GM12865 (cell line): ENCODE results near the gene LHFPL2.

Experiments
- DNase-seq: peaks from one replicate; pipeline ENCODE4 v3.0.0; 2010; ENCODE audit warnings: low read depth
- H3K4me3 ChIP-seq: 2 replicates; pipeline ENCODE4 v1.5.1; 2011; ENCODE audit warnings: mild to moderate bottlenecking, low read depth, low read length, control low read depth
- TF ChIP-seq, protein P1 (sequence below): IDR thresholded peaks from 2 replicates; pipeline ENCODE4 v1.5.1; 2011; ENCODE audit warnings: low read length, control low read depth, low read depth, inconsistent platforms; ENCODE audit not compliant: insufficient read depth; ENCODE audit errors: missing control alignments

The LHFPL2 gene

DNA sequence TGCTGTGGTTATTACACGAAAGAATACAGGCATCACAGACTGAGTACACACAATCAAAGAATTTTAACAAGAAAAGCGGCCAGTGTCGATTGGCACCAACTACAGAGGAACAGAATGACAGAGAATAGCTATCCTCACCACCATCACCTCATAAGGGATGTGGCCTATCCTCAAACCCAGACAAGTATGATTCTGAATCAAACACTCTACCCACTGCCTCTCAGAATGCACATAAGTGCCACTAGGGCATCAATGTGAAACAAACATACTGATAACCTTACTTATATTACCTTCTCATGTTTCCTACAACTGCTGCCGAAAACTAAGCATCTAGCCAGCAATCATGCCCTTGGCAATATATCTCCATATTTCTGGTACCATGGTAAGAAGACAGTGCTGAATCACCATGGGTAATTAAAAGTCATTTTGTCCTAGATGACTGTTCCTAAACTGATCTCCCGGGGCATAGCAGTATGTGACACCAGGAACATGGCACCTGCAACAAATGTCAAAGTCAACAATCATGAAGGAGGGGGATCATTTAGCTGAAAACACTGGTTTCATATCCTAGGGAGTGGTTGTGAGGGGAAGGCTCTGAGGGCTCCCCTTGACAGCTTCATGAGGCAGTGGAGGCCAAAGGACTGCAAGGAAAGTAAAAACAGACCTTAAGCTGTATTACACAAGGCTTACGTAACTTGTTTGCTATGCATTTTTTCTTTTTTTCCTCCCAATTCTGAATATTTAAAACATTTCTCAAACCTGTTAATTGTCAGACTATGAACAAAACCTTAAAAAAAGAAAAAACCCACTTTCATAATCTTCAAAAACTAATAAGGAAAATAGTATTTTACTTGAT lies 88.3 kb downstream of the LHFPL2 start:
- TF ChIP-seq, protein P1, sequence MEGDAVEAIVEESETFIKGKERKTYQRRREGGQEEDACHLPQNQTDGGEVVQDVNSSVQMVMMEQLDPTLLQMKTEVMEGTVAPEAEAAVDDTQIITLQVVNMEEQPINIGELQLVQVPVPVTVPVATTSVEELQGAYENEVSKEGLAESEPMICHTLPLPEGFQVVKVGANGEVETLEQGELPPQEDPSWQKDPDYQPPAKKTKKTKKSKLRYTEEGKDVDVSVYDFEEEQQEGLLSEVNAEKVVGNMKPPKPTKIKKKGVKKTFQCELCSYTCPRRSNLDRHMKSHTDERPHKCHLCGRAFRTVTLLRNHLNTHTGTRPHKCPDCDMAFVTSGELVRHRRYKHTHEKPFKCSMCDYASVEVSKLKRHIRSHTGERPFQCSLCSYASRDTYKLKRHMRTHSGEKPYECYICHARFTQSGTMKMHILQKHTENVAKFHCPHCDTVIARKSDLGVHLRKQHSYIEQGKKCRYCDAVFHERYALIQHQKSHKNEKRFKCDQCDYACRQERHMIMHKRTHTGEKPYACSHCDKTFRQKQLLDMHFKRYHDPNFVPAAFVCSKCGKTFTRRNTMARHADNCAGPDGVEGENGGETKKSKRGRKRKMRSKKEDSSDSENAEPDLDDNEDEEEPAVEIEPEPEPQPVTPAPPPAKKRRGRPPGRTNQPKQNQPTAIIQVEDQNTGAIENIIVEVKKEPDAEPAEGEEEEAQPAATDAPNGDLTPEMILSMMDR, result no peak
- no peak overlapping the region for H3K4me3 ChIP-seq
- no peak for DNase-seq

DNA sequence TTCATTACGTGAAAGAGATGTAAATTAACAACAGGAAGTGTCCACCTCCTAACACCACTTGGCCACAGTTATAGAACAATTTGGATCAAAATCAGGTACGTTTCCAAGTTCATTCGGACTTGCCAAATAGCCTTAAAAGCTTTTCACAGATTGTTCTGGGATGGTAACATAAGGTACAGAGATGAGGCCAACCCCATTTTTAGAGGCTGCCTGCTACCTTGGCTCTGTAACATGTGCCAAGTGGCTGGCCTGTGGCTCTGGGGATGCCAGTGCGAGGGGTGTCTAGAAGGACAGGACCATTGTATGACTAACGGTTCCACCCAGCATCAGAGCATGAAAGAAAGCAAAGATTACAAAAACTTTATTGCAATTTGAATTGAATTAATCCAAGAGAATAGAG lies 91.0 kb downstream of the LHFPL2 start:
- TF ChIP-seq, protein P1, result no peak
- no peak overlapping the region for H3K4me3 ChIP-seq
- no peak for DNase-seq

- no peak for DNase-seq
- TF ChIP-seq, protein P1, result no peak
- H3K4me3 ChIP-seq, result no peak overlapping the region
These were observed 92.7 kb downstream of the LHFPL2 start for GRCh38 chr5:78555870-78556269.

DNA sequence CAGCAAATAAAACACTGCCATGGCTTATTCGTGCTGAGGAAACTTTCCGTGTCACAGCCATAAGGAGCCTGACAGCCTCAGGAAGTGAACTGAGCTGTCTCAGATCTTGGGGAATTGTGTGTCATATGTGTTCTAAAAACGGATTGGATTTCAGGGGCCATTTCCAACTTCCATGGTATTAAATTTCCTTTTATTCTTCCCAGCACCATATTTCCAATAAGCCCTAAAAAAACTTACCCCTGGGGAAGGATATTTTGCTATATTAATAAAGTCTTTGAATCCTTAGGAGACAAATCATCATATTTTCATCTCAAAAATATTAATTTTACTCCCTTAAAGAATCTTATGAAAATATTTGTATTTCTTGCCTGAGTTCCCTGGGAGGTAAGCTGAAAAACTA lies 93.9 kb downstream of the LHFPL2 start:
- TF ChIP-seq, protein P1, result no peak
- H3K4me3 ChIP-seq, result no peak overlapping the region
- DNase-seq, result no peak

DNA sequence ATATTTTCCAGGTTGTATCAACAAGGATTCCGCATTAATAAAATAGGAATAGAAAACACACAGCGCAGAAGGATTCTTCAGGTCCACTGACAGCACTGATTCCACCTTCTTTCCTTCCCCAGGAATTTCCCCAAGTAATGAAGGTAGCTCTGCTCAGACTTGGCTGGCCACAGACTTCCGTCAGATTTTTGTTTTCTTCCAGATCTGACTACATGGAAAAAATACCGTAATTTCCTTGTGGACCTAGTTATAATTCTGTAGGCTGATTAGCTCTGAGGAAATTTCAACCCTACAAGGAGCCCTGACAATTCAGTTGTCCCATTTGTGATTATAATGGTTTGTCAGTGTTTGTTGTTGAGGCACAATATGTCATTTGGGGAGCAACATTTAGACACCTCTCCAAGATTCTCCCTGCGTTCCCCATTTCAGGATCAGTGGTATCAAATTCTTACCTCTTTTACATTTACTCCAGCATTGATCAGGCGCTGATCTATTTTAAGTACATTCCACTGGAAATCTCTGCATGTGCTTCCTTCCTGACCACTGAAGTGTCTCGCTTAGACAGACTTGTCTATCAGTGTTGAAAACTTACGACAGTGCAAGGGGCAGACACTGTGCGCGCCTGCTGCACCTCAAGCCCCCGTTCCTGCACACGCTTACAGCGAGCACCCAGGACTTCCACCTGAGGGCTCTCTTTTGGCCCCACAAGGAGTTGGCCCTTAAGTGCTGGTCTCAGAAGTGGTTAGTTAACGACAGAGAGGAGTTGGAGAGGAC lies 94.8 kb downstream of the LHFPL2 start:
- TF ChIP-seq, protein P1, result no peak
- DNase-seq, result no peak
- no peak overlapping the region for H3K4me3 ChIP-seq

GRCh38 chr5:78552729-78553342 lies 95.7 kb downstream of the LHFPL2 start:
- TF ChIP-seq, protein P1, result no peak
- no peak overlapping the region for H3K4me3 ChIP-seq
- DNase-seq, result no peak
